Activated CD8-positive, alpha-beta memory T cell treated with anti-CD3 and anti-CD28 coated beads, Interleukin-2, amount 10 ng/mL, durations not matched to agents 7 days and 5 days (primary cell): ENCODE measurements around the gene MRPL51. TPM values are rescaled to one million over a fixed set of nuclear protein-coding genes. Genes with fewer than 3 reads are reported as not detected.
"Not testable (repeated sequence)": the region's sequence is repeated elsewhere in the genome, so short reads cannot be mapped to it uniquely, and the experiment has no call there.

Source experiments
- ATAC-seq: fragments of 150-1000 bp; cut with Tn5 transposase; one replicate; pipeline ENCODE4 v1.10.0; 2021; ENCODE audit warnings: moderate library complexity
- CTCF ChIA-PET: fragments of 350-600 bp; sonication (Branson Sonifier 250); formaldehyde crosslinking; loops from one replicate; lab custom pipeline; 2021; ENCODE audit warnings: antibody characterized with exemption; lab: Charles Lee
- DNase-seq: peaks from one replicate; pipeline ENCODE4 v3.0.0-alpha.2; 2020
- H3K27ac Mint-ChIP-seq: one replicate; pipeline ENCODE4 v1.8.0; 2021; ENCODE audit warnings: mild to moderate bottlenecking, mixed read lengths
- H3K27me3 Mint-ChIP-seq: one replicate; pipeline ENCODE4 v1.8.0; 2021; ENCODE audit warnings: mixed read lengths
- H3K36me3 Mint-ChIP-seq: one replicate; pipeline ENCODE4 v1.8.0; 2021; ENCODE audit warnings: mild to moderate bottlenecking, mixed read lengths
- H3K4me1 Mint-ChIP-seq: one replicate; pipeline ENCODE4 v1.8.0; 2021; ENCODE audit warnings: mixed read lengths
- H3K4me3 Mint-ChIP-seq: one replicate; pipeline ENCODE4 v1.8.0; 2021; ENCODE audit warnings: mild to moderate bottlenecking, moderate library complexity, mixed read lengths
- H3K9me3 Mint-ChIP-seq: one replicate; pipeline ENCODE4 v1.8.0; 2022; ENCODE audit warnings: low read depth, mixed read lengths
- total RNA-seq, 2 experiments: library from RNA; stranded (reverse); gene quantifications; one replicate each; pipeline ENCODE4 v1.2.3, GENCODE V29; 2021

The MRPL51 gene
- total RNA-seq: 100 to 1,000 TPM; 191 to 271 TPM

GRCh38 chr12:6492838-6493496 lies at the start of gene MRPL51:
Gene MRPL51, minus strand, starts transcription at chr12:6493262. Its CDS starts 126 bp downstream, at chr12:6493136.
- peaks cover 39% of the 10 kb centered on the region for H3K4me1 Mint-ChIP-seq
- no peaks in the 10 kb centered on the region for H3K9me3 Mint-ChIP-seq
- H3K36me3 Mint-ChIP-seq: peaks cover 42% of the 10 kb centered on the region
- CTCF ChIA-PET: interaction anchor here (0.8 to 2.6 kb wide), 12 partner anchors 8 to 231 kb away, joined by 3 to 10 read pairs (median 4); partner anchors contain the start of genes COPS7A, NOP2 and TAPBPL
- H3K4me3 Mint-ChIP-seq: peak within 1 kb of the TSS; percentile 91
- no peaks in the 10 kb centered on the region for H3K27me3 Mint-ChIP-seq
- peak within 1 kb of the TSS; percentile 95 for H3K27ac Mint-ChIP-seq
- ATAC-seq (peak; percentile 74), DNase-seq (peak; percentile 99)

- H3K4me3 Mint-ChIP-seq: no peak overlapping the region
- H3K9me3 Mint-ChIP-seq: no peaks in the 10 kb centered on the region
- peaks cover 43% of the 10 kb centered on the region for H3K4me1 Mint-ChIP-seq
- DNase-seq: no peak
- CTCF ChIA-PET: interaction anchor here (5.6 to 9.6 kb wide), 2 partner anchors 8 to 15 kb away, joined by 30 to 140 read pairs; partner anchors contain the start of gene IFFO1
- H3K27ac Mint-ChIP-seq: no peak overlapping the region
- peaks cover 25% of the 10 kb centered on the region for H3K36me3 Mint-ChIP-seq
- ATAC-seq: no peak
- H3K27me3 Mint-ChIP-seq: no peaks in the 10 kb centered on the region
Measured at GRCh38 chr12:6542209-6543009, 49.3 kb upstream of the MRPL51 start.

GRCh38 chr12:6541371-6542165 lies 48.5 kb upstream of the MRPL51 start:
- peak overlapping the region; percentile 28 for H3K27ac Mint-ChIP-seq
- H3K36me3 Mint-ChIP-seq: peaks cover 33% of the 10 kb centered on the region
- H3K9me3 Mint-ChIP-seq: no peaks in the 10 kb centered on the region
- H3K4me1 Mint-ChIP-seq: peaks cover 51% of the 10 kb centered on the region
- DNase-seq (no peak), ATAC-seq (no peak)
- H3K27me3 Mint-ChIP-seq: no peaks in the 10 kb centered on the region
- H3K4me3 Mint-ChIP-seq: no peak overlapping the region
- CTCF ChIA-PET: interaction anchor here (1.0 to 9.6 kb wide), 4 partner anchors 9 to 117 kb away, joined by 4 to 140 read pairs (median 50); partner anchors contain the start of gene IFFO1

- peak overlapping the region; percentile 99 for H3K27ac Mint-ChIP-seq
- DNase-seq: peak; percentile 64
- peaks cover 37% of the 10 kb centered on the region for H3K36me3 Mint-ChIP-seq
- CTCF ChIA-PET: interaction anchor here (0.7 to 9.6 kb wide), 13 partner anchors 10 to 208 kb away, joined by 3 to 140 read pairs (median 4); partner anchors contain the start of genes IFFO1 and VAMP1
- peaks cover 54% of the 10 kb centered on the region for H3K4me1 Mint-ChIP-seq
- ATAC-seq: peak; percentile 28
- peak overlapping the region; percentile 26 for H3K4me3 Mint-ChIP-seq
- no peaks in the 10 kb centered on the region for H3K9me3 Mint-ChIP-seq
- H3K27me3 Mint-ChIP-seq: no peaks in the 10 kb centered on the region
Measured at GRCh38 chr12:6540181-6540877, 47.3 kb upstream of the MRPL51 start.

DNA sequence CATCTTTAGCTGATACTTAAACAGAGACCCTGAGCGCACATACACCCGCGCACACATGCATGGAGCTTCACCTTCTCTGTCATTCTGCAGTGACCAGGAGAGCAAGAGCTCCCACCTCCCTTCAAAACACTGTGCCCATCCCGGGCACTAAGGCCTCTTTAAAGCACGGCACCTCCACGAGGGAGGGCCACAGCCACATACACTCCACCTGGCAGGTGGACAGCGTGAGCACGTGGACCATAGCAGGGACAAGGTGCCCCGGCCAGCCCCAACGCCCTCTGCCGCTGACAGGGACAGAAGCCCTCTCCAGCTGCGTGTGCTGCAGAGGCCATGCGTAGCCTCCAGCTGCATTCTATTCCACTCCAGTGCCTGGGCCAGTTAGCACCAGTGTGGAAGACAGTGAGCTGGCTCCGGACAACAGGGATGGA lies 46.7 kb upstream of the MRPL51 start:
- Mint-ChIP-seq H3K4me3 (peak overlapping the region; percentile 26), H3K36me3 (peaks cover 43% of the 10 kb centered on the region), H3K4me1 (peaks cover 54% of the 10 kb centered on the region), H3K27ac (peak overlapping the region; percentile 99), H3K9me3 (no peaks in the 10 kb centered on the region), H3K27me3 (no peaks in the 10 kb centered on the region)
- no peak for DNase-seq
- no peak for ATAC-seq
- CTCF ChIA-PET: interaction anchor here (0.7 to 9.6 kb wide), 18 partner anchors 11 to 207 kb away, joined by 3 to 140 read pairs (median 4); partner anchors contain the start of genes IFFO1 and VAMP1

DNA sequence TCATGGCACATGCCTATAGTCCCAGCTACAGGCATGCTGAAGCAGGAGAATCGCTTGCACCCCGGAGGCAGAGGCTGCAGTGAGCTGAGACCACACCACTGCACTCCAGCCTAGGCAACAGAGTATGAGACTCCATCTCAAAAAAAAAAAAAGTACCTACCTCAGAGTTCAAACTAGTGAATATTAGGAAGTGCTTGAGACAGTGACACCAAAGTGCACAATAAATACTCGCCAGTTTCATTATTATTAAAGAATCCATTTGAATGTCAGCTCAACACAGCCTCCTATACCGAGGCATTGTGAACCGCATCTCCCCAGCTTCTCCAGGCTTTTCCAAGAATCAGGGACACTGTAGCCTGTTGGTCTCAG lies 46.2 kb upstream of the MRPL51 start:
- ATAC-seq: no peak
- CTCF ChIA-PET: interaction anchor here (0.7 to 9.6 kb wide), 18 partner anchors 11 to 207 kb away, joined by 3 to 140 read pairs (median 4); partner anchors contain the start of genes IFFO1, MRPL51, NOP2 and VAMP1
- Mint-ChIP-seq H3K4me1 (peaks cover 54% of the 10 kb centered on the region), H3K27me3 (no peaks in the 10 kb centered on the region), H3K27ac (peak overlapping the region; percentile 99), H3K9me3 (no peaks in the 10 kb centered on the region), H3K4me3 (peak overlapping the region; percentile 9), H3K36me3 (peaks cover 42% of the 10 kb centered on the region)
- DNase-seq: no peak

DNA sequence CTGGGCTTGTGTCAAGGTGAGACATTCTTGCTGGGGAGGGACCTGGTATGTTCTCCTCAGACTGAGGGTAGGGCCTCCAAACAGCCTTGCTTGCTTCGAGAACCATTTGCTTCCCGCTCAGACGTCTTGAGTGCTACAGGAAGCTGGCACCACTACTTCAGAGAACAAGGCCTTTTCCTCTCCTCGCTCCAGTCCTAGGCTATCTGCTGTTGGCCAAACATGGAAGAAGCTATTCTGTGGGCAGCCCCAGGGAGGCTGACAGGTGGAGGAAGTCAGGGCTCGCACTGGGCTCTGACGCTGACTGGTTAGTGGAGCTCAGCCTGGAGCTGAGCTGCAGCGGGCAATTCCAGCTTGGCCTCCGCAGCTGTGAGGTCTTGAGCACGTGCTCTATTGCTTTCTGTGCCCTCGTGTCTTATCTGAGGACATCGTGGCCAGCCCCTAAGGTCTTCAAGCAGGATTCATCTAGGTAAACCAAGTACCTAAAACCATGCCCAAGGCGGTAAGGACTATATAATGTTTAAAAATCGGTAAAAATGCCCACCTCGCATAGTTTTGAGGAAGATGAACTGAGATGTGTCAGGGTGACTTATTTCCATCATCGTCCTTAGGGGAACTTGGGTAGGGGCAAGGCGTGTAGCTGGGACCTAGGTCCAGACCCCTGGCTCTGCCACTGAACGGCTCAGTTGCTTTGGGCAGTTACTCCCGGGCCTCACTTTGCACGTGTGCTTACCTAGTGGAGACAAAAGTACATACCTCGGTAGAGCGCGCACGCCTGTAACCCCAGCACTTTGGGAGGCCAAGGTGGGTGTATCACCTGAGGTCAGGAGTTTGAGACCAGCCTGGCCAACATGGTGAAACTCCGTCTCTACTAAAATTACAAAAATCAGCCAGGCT lies 45.6 kb upstream of the MRPL51 start:
- Mint-ChIP-seq H3K4me1 (peaks cover 54% of the 10 kb centered on the region), H3K36me3 (peaks cover 44% of the 10 kb centered on the region), H3K9me3 (no peaks in the 10 kb centered on the region), H3K27me3 (no peaks in the 10 kb centered on the region), H3K27ac (peak overlapping the region; percentile 99), H3K4me3 (peak overlapping the region; percentile 52)
- CTCF ChIA-PET: interaction anchor here (0.8 to 9.6 kb wide), 34 partner anchors 12 to 295 kb away, joined by 3 to 140 read pairs (median 6); partner anchors contain the start of genes IFFO1, MLF2, MRPL51 and NOP2
- ATAC-seq (no peak), DNase-seq (peak; percentile 50)

DNA sequence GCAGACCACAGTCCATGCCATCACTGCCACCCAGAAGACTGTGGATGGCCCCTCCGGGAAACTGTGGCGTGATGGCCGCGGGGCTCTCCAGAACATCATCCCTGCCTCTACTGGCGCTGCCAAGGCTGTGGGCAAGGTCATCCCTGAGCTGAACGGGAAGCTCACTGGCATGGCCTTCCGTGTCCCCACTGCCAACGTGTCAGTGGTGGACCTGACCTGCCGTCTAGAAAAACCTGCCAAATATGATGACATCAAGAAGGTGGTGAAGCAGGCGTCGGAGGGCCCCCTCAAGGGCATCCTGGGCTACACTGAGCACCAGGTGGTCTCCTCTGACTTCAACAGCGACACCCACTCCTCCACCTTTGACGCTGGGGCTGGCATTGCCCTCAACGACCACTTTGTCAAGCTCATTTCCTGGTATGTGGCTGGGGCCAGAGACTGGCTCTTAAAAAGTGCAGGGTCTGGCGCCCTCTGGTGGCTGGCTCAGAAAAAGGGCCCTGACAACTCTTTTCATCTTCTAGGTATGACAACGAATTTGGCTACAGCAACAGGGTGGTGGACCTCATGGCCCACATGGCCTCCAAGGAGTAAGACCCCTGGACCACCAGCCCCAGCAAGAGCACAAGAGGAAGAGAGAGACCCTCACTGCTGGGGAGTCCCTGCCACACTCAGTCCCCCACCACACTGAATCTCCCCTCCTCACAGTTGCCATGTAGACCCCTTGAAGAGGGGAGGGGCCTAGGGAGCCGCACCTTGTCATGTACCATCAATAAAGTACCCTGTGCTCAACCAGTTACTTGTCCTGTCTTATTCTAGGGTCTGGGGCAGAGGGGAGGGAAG lies 44.7 kb upstream of the MRPL51 start:
- CTCF ChIA-PET: interaction anchor here (0.6 to 9.6 kb wide), 39 partner anchors 9 to 335 kb away, joined by 3 to 140 read pairs (median 5); partner anchors contain the start of genes IFFO1, MLF2, MRPL51 and NOP2
- Mint-ChIP-seq H3K27ac (peak overlapping the region; percentile 99), H3K4me1 (peaks cover 58% of the 10 kb centered on the region), H3K4me3 (peak overlapping the region; percentile 92), H3K36me3 (peaks cover 48% of the 10 kb centered on the region)
- DNase-seq: peak; percentile 93
- not testable (repeated sequence) for ATAC-seq, H3K9me3 Mint-ChIP-seq, H3K27me3 Mint-ChIP-seq

DNA sequence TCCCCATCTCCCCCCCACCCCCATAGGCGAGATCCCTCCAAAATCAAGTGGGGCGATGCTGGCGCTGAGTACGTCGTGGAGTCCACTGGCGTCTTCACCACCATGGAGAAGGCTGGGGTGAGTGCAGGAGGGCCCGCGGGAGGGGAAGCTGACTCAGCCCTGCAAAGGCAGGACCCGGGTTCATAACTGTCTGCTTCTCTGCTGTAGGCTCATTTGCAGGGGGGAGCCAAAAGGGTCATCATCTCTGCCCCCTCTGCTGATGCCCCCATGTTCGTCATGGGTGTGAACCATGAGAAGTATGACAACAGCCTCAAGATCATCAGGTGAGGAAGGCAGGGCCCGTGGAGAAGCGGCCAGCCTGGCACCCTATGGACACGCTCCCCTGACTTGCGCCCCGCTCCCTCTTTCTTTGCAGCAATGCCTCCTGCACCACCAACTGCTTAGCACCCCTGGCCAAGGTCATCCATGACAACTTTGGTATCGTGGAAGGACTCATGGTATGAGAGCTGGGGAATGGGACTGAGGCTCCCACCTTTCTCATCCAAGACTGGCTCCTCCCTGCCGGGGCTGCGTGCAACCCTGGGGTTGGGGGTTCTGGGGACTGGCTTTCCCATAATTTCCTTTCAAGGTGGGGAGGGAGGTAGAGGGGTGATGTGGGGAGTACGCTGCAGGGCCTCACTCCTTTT lies 44.0 kb upstream of the MRPL51 start:
- peak overlapping the region; percentile 92 for H3K4me3 Mint-ChIP-seq
- DNase-seq (peak; percentile 57), ATAC-seq (no peak)
- peaks cover 56% of the 10 kb centered on the region for H3K36me3 Mint-ChIP-seq
- peaks cover 65% of the 10 kb centered on the region for H3K4me1 Mint-ChIP-seq
- no peaks in the 10 kb centered on the region for H3K9me3 Mint-ChIP-seq
- H3K27ac Mint-ChIP-seq: peak overlapping the region; percentile 99
- no peaks in the 10 kb centered on the region for H3K27me3 Mint-ChIP-seq
- CTCF ChIA-PET: interaction anchor here (0.6 to 9.6 kb wide), 35 partner anchors 8 to 336 kb away, joined by 3 to 140 read pairs (median 5); partner anchors contain the start of genes IFFO1, MLF2, MRPL51 and NOP2
